Heart right ventricle (tissue), 16 donors: Measurements from ENCODE around the gene TGFBR2. TPM values are rescaled to one million over a fixed set of nuclear protein-coding genes. Genes with fewer than 3 reads are reported as not detected.

Experiments used
- ATAC-seq, 8 donors: fragments of 200-7000 bp; cut with Tn5 transposase; one replicate each; pipeline ENCODE4 v1.9.1; 2020; ENCODE audit warnings: mild to moderate bottlenecking in 8 of 8, moderate library complexity in 8 of 8, moderate number of reproducible peaks in 1 of 8
- DNase-seq, 2 donors: peaks; one replicate each; pipeline ENCODE4 v3.0.0-alpha.2; 2020
- H3K27ac ChIP-seq, 10 donors: fragments of 200-600 bp; sonication (generic) in 2 of 10; one replicate each; pipeline versions ENCODE4 v1.5.0 to v1.8.0; 2020 to 2022; ENCODE audit warnings: mild to moderate bottlenecking in 3 of 10
- H3K27me3 ChIP-seq, 7 donors: fragments of 200-600 bp; one replicate each; pipeline ENCODE4 v1.8.0; 2021 to 2022; ENCODE audit warnings: mild to moderate bottlenecking in 2 of 7
- H3K36me3 ChIP-seq, 9 donors: fragments of 200-600 bp; sonication (generic) in 1 of 9; one replicate each; pipeline versions ENCODE4 v1.5.0 to v1.8.0; 2020 to 2022; ENCODE audit warnings: mild to moderate bottlenecking in 2 of 9
- H3K4me1 ChIP-seq, 9 donors: fragments of 200-600 bp; sonication (generic) in 1 of 9; one replicate each; pipeline versions ENCODE4 v1.5.0 to v1.8.0; 2020 to 2022; ENCODE audit warnings: mild to moderate bottlenecking in 4 of 9
- H3K4me3 ChIP-seq, 10 donors: fragments of 200-600 bp; sonication (generic) in 2 of 10; one replicate each; pipeline versions ENCODE4 v1.5.0 to v1.8.0; 2020 to 2022; ENCODE audit warnings: mild to moderate bottlenecking in 7 of 10, moderate library complexity in 2 of 10
- H3K9me3 ChIP-seq, 11 donors: fragments of 200-600 bp in 10 of 11; sonication (generic) in 2 of 11; one replicate each; pipeline versions ENCODE4 v1.5.0 to v1.8.0; 2013 to 2022; ENCODE audit warnings: mild to moderate bottlenecking in 2 of 11, control low read depth in 1 of 11, moderate library complexity in 1 of 11
- WGBS, 2 donors: extraction: QIAGEN DNeasy Blood & Tissue Kit; methylation state at CpG; one replicate each; pipeline ENCODE4 v1.1.7; 2013; ENCODE audit warnings: inconsistent platforms in 1 of 2; 5-methylcytosine and 5-hydroxymethylcytosine counted together
- intact Hi-C, 10 donors: fragments of 100-400 bp; cut with DNase I; formaldehyde crosslinking; loops; one replicate each; pipeline versions ENCODE4 v1.11.1 to v1.14.2; 2022
- polyA plus RNA-seq, 2 donors: library from polyadenylated mRNA; stranded (reverse); fragments of 200-250 nt; gene quantifications; one replicate each; pipeline ENCODE4 v1.2.3, GENCODE V29; 2013
- total RNA-seq, 10 donors: library from RNA; stranded (reverse); fragmentation: NEBNext Ultra II Directional in 3 of 10; extraction: Animal tissue kit (Norgen Biotek cat#: 25700) in 3 of 10; gene quantifications; one replicate each; pipeline versions ENCODE4 v1.2.1 to v1.2.4, GENCODE V29; 2021 to 2023
- TF ChIP-seq, protein P1 (sequence below), 9 donors: fragments of 200-600 bp; sonication (generic) in 2 of 9; IDR thresholded peaks; one replicate each; pipeline versions ENCODE4 v1.5.0 to v1.8.0; 2021 to 2022; ENCODE audit warnings: antibody characterized with exemption in 9 of 9, mild to moderate bottlenecking in 5 of 9, moderate library complexity in 1 of 9
- donor health status: Arrhythmogenic right ventricular cardiomyopathy.
- donor health status: ischemic (EF 13 %, LVEDD 7.1; RV severe dilation, severe dysfunction).
- donor health status: healthy with polysubstance abuse.
- donor health status: DM: no; HTN: yes; CAD: no.
- donor health status: DM: no; HTN: no; CAD: no.
- donor health status: ischemic (EF 25% LVEDD 6.9; RV normal size, moderate dysfunction).
- donor health status: ischemic (EF 25% LVEDD 5.7; RV mildly dilated, moderate dysfunction).
- donor health status: healthy.
- donor health status: DM: yes; HTN: yes; CAD: no.
- donor health status: Ischemic cardiomyopathy.
- donor health status: ischemic (EF 35%, LVEDD 5.7; RV mildly dilated, moderate dysfunction).
- donor health status: nonischemic (EF 11% LVEDD 7.7; RV severe dilation, severe dysfunction).
- donor health status: DM: yes; HTN: yes; CAD: no.
- donor health status: PGD.
- donor health status: ischemic (EF 29% LVEDD 5.4; RV normal size, mild dysfunction).
- donor health status: nonischemic (EF 23%, LVEDD 6.1; RV moderate dilation, normal function).

The TGFBR2 gene
- total and polyA plus RNA-seq, 12 donors = 14.6 to 197 (median 82.8) TPM

DNA sequence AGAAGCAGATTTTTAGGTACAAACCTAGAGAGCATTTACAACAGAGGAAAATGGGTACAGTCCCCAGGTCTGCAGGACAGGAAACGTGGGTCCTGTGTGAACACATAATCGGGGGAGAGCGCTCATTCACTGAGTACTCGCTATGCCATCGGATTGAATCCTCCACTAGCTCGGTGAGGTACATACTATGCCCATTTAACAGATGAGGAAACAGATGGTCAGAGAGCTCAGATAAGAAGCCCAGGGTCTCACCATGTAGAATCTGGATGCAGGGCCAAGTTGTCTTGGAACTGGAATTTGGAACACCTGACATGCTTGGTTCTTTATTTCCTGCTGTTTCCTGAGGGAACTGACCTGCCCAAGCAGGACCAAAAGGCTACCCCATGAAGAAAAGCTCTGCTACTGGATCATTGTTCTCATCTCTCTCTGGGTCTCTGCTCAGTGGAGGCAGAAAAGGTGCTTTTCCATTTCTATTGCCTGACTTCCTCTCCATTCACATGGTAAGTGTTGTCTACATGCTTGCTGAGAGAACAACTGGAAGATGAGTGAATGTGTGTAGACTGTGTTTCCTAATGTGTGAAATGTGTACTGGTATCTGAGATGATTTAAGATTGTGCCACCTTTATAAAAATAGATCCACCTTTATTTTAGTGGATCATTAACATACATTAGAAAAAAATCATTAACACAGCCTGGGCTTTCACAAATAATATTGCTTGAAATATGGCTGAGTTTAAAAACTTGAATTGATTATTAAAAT, 89.1 kb downstream of the TGFBR2 start:
- 88 to 96% methylated on average over 6 of the region's 6 CpGs for whole genome bisulfite sequencing, 2 donors
- Histone ChIP-seq H3K9me3 (no peaks in the 10 kb centered on the region), H3K4me1 (peaks cover 3 to 75% (median 49%) of the 10 kb centered on the region in 9 donors), H3K27me3 (no peaks in the 10 kb centered on the region), H3K27ac (peak overlapping the region in 2 of 10 donors; percentile 58 to 61), H3K36me3 (peaks cover 0 to 98% (median 6%) of the 10 kb centered on the region in 9 donors), H3K4me3 (no peak overlapping the region)
- TF ChIP-seq, protein P1, sequence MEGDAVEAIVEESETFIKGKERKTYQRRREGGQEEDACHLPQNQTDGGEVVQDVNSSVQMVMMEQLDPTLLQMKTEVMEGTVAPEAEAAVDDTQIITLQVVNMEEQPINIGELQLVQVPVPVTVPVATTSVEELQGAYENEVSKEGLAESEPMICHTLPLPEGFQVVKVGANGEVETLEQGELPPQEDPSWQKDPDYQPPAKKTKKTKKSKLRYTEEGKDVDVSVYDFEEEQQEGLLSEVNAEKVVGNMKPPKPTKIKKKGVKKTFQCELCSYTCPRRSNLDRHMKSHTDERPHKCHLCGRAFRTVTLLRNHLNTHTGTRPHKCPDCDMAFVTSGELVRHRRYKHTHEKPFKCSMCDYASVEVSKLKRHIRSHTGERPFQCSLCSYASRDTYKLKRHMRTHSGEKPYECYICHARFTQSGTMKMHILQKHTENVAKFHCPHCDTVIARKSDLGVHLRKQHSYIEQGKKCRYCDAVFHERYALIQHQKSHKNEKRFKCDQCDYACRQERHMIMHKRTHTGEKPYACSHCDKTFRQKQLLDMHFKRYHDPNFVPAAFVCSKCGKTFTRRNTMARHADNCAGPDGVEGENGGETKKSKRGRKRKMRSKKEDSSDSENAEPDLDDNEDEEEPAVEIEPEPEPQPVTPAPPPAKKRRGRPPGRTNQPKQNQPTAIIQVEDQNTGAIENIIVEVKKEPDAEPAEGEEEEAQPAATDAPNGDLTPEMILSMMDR (IDR thresholded peaks at IDR 0.05) = no peak
- DNase-seq (no peak), ATAC-seq (no peak)
- intact Hi-C loops = loop anchor here in 9 of 10 donors (2.0 to 10.0 kb wide), 12 partner anchors 181 to 651 kb away; no protein-coding TSS in a partner anchor

DNA sequence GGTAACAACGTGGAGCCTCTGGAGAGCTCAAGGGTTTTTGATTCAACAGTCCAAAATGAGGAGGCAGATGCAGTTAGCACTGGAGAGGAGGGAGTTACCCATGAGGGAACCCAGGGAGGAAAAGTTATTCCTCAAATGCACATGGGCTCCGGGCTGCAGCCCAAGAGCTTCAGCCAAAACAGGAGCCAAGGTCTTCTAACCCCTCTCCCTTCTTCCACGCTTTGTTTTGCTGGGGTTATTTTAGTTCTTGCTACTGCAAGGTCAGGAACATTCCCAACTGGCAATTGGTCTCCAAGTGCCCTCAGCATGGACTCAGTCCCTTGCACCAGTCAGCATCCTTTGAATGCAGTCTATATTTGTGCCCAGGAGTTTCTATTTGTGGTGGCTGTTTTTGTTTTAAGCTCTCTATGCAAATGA, 90.0 kb downstream of the TGFBR2 start:
- intact Hi-C loops = loop anchor here in 9 of 10 donors (5.0 to 10.0 kb wide), 11 partner anchors 182 to 652 kb away; no protein-coding TSS in a partner anchor
- Histone ChIP-seq H3K27me3 (no peaks in the 10 kb centered on the region), H3K4me3 (no peak overlapping the region), H3K4me1 (peaks cover 3 to 65% (median 39%) of the 10 kb centered on the region in 9 donors), H3K27ac (peak overlapping the region in 6 of 10 donors; percentile 42 to 68 (median 54)), H3K36me3 (peaks cover 0 to 98% (median 6%) of the 10 kb centered on the region in 9 donors), H3K9me3 (no peaks in the 10 kb centered on the region)
- ATAC-seq (peak; percentile 51 to 89 (median 73)), DNase-seq (peak; percentile 21 to 29)
- TF ChIP-seq, protein P1 (IDR thresholded peaks at IDR 0.05) = no peak
- WGBS, 2 donors = 4% methylated on average over 3 of the region's 3 CpGs

DNA sequence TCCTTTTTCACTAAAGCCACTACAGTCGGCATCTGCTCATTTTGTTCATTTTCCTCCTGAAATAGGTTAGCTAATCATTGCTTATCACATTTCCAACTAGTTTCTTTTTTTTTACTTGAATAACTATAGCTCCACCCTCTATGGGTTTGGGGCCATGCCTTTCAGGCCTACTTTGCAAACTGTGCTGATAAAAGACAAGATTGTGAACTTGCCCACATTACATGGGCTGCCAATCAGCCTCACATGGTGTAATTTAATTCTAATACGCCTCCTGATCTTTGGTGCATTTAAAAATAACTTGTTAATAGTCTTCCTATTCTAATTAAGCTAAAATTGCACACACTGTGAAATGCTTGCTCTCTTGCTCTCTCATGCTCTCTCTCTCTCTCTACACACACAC, 90.5 kb downstream of the TGFBR2 start:
- intact Hi-C loops = loop anchor here in 9 of 10 donors (5.0 to 10.0 kb wide), 11 partner anchors 182 to 652 kb away; no protein-coding TSS in a partner anchor
- H3K27me3 ChIP-seq = no peaks in the 10 kb centered on the region
- H3K27ac ChIP-seq = peak overlapping the region in 6 of 10 donors; percentile 42 to 68 (median 54)
- H3K4me3 ChIP-seq = no peak overlapping the region
- ATAC-seq (no peak), DNase-seq (no peak)
- no peaks in the 10 kb centered on the region for H3K9me3 ChIP-seq
- peaks cover 0 to 95% (median 6%) of the 10 kb centered on the region in 9 donors for H3K36me3 ChIP-seq
- TF ChIP-seq, protein P1 (IDR thresholded peaks at IDR 0.05) = no peak
- peaks cover 3 to 61% (median 35%) of the 10 kb centered on the region in 9 donors for H3K4me1 ChIP-seq
- 32 to 55% methylated on average over 2 of the region's 2 CpGs for WGBS, 2 donors

DNA sequence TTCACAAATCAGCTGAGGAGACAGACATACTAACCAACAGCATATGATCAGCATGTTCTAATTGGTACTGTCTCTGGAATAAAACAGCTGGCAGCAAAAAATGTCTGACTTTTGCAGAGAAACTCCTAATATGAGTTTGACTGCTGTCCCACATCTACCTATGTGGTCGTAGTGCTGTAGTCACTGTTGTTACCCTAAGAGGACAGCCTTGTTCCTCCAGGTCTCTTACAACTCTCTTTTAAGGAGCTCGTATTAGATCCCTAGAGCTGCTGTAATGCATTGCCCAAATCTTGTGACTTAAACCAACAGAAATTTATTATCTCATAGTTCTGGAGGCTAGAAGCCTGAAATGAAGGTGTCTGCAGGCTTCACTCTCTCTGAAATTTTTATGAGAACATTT, 92.1 kb downstream of the TGFBR2 start:
- peaks cover 0 to 78% (median 3%) of the 10 kb centered on the region in 9 donors for H3K36me3 ChIP-seq
- H3K27me3 ChIP-seq = no peaks in the 10 kb centered on the region
- no peak overlapping the region for H3K4me3 ChIP-seq
- H3K27ac ChIP-seq = no peak overlapping the region
- ATAC-seq = no peak
- peaks cover 0 to 11% (median 0%) of the 10 kb centered on the region in 11 donors for H3K9me3 ChIP-seq
- peaks cover 3 to 44% (median 22%) of the 10 kb centered on the region in 9 donors for H3K4me1 ChIP-seq
- TF ChIP-seq, protein P1 (IDR thresholded peaks at IDR 0.05) = no peak
- DNase-seq = no peak
- 72 to 74% methylated on average over 2 of the region's 2 CpGs for WGBS, 2 donors
- intact Hi-C loops = loop anchor here (2.0 to 10.0 kb wide), 12 partner anchors 184 to 654 kb away; no protein-coding TSS in a partner anchor
